GM12878 (cell line): Measurements from ENCODE around the gene TRIM69. TPM values are rescaled to one million over a fixed set of nuclear protein-coding genes. Genes with fewer than 3 reads are reported as not detected.

ENCODE experiments used
- ATF7 ChIP-seq: fragments of 450-650 bp; IDR thresholded peaks from 2 replicates; pipeline ENCODE4 v1.6.1; 2016; ENCODE audit warnings: low read depth, mild to moderate bottlenecking
- BCL11A ChIP-seq: IDR thresholded peaks from 2 replicates; pipeline ENCODE4 v1.6.1; 2011; ENCODE audit warnings: low read depth, low read length
- CBFB ChIP-seq: IDR thresholded peaks from 2 replicates; pipeline ENCODE4 v1.6.1; 2016; ENCODE audit warnings: antibody characterized with exemption, low read depth
- CBX5 ChIP-seq: sonication (generic); IDR thresholded peaks from 2 replicates; pipeline ENCODE4 v1.6.1; 2016; ENCODE audit warnings: low read depth, moderate library complexity, mild to moderate bottlenecking, inconsistent platforms
- CHD2 ChIP-seq: IDR thresholded peaks from 2 replicates; pipeline ENCODE4 v1.6.1; 2011; ENCODE audit warnings: low read depth, low read length, improper control_type of control experiment, borderline replicate concordance
- CREB1 ChIP-seq: IDR thresholded peaks from 2 replicates; pipeline ENCODE4 v1.6.1; 2012; ENCODE audit warnings: low read depth, mild to moderate bottlenecking, inconsistent platforms
- CREM ChIP-seq: IDR thresholded peaks from 2 replicates; pipeline ENCODE4 v1.6.1; 2014; ENCODE audit warnings: antibody characterized with exemption, low read depth
- EZH2 ChIP-seq: IDR thresholded peaks from 2 replicates; pipeline ENCODE4 v1.6.1; 2012; ENCODE audit warnings: low read depth, mild to moderate bottlenecking, control low read depth, inconsistent platforms, low read length, borderline replicate concordance; ENCODE audit not compliant: control insufficient read depth
- GABPA ChIP-seq: IDR thresholded peaks from 2 replicates; pipeline ENCODE4 v1.6.1; 2014; ENCODE audit warnings: antibody characterized with exemption, low read depth, mild to moderate bottlenecking, inconsistent platforms
- HDAC2 ChIP-seq: fragments of 200-600 bp; sonication (generic); IDR thresholded peaks from 2 replicates; pipeline ENCODE4 v1.6.1; 2017
- JUND ChIP-seq: IDR thresholded peaks from 2 replicates; pipeline ENCODE4 v1.6.1; 2012; ENCODE audit warnings: low read depth, mild to moderate bottlenecking, low read length, improper control_type of control experiment, moderate library complexity
- KLF5 ChIP-seq: fragments of 450-650 bp; IDR thresholded peaks from 2 replicates; pipeline ENCODE4 v1.6.1; 2014; ENCODE audit warnings: mild to moderate bottlenecking; ENCODE audit not compliant: partially characterized antibody
- MEF2A ChIP-seq: IDR thresholded peaks from 2 replicates; pipeline ENCODE4 v1.6.1; 2011; ENCODE audit warnings: low read depth, mild to moderate bottlenecking, low read length, moderate library complexity; ENCODE audit not compliant: insufficient read depth
- MTA2 ChIP-seq: fragments of 450-650 bp; IDR thresholded peaks from 2 replicates; pipeline ENCODE4 v1.6.1; 2016; ENCODE audit warnings: low read depth, mild to moderate bottlenecking, moderate library complexity
- MXI1 ChIP-seq: fragments of 150-350 bp; IDR thresholded peaks from 2 replicates; pipeline ENCODE4 v1.6.1; 2011; ENCODE audit warnings: low read depth, mild to moderate bottlenecking, inconsistent platforms, low read length, improper control_type of control experiment
- NFIC ChIP-seq: IDR thresholded peaks from 2 replicates; pipeline ENCODE4 v1.6.1; 2012; ENCODE audit warnings: low read depth, mild to moderate bottlenecking, inconsistent platforms, low read length, moderate library complexity
- NFYB ChIP-seq: IDR thresholded peaks from 2 replicates; pipeline ENCODE4 v1.6.1; 2011; ENCODE audit warnings: low read depth, mild to moderate bottlenecking, low read length, improper control_type of control experiment, moderate library complexity; ENCODE audit not compliant: insufficient read depth
- NKRF ChIP-seq: fragments of 450-650 bp; conservative IDR thresholded peaks from 2 replicates; pipeline ENCODE4 v1.6.1; 2017; ENCODE audit warnings: mild to moderate bottlenecking, moderate library complexity
- PAX8 ChIP-seq: fragments of 450-650 bp; IDR thresholded peaks from 2 replicates; pipeline ENCODE4 v1.6.1; 2017; ENCODE audit warnings: mild to moderate bottlenecking, moderate library complexity
- POLR2A ChIP-seq: IDR thresholded peaks from 2 replicates; pipeline ENCODE4 v1.6.1; 2011; ENCODE audit warnings: low read depth, mild to moderate bottlenecking, low read length
- RAD51 ChIP-seq: fragments of 450-650 bp; IDR thresholded peaks from 2 replicates; pipeline ENCODE4 v1.6.1; 2016; ENCODE audit warnings: moderate library complexity, mild to moderate bottlenecking, inconsistent platforms
- RCOR1 ChIP-seq: conservative IDR thresholded peaks from 2 replicates; pipeline ENCODE4 v1.6.1; 2012; ENCODE audit warnings: low read depth, low read length, improper control_type of control experiment
- SP1 ChIP-seq: IDR thresholded peaks from one replicate; pipeline ENCODE4 v1.6.1; 2011; ENCODE audit warnings: low read depth, low read length
- SUZ12 ChIP-seq: fragments of 200-600 bp; sonication (generic); IDR thresholded peaks from one replicate; pipeline ENCODE4 v1.6.1; 2018; ENCODE audit warnings: antibody characterized with exemption, mild to moderate bottlenecking; ENCODE audit not compliant: unreplicated experiment
- TCF12 ChIP-seq: IDR thresholded peaks from 2 replicates; pipeline ENCODE4 v1.6.1; 2011; ENCODE audit warnings: low read depth, mild to moderate bottlenecking, low read length
- ZNF622 ChIP-seq: fragments of 450-650 bp; IDR thresholded peaks from 2 replicates; pipeline ENCODE4 v1.6.1; 2017; ENCODE audit warnings: mild to moderate bottlenecking, inconsistent platforms
- ZSCAN29 ChIP-seq: fragments of 450-650 bp; IDR thresholded peaks from 2 replicates; pipeline ENCODE4 v1.6.1; 2017; ENCODE audit warnings: mild to moderate bottlenecking, moderate library complexity
- polyA plus RNA-seq, 11 experiments: library from polyadenylated mRNA; depleted of rRNA in 4 of 11; unstranded in 6 of 11; stranded (reverse) in 5 of 11; fragments of >200 nt; fragmentation: Nextera tagmentation in 4 of 11; fragmentation: Illumina TruSeq in 1 of 11; extraction: Ambion mirVana in 4 of 11; extraction: Trizol in 1 of 11; gene quantifications; 1 replicate in 1 of 11; 2 replicates in 10 of 11; pipeline versions ENCODE4 v1.2.1 to v1.2.3, GENCODE V29; 2011 to 2016; ENCODE audit warnings: inconsistent platforms in 2 of 11, missing spikeins in 2 of 11, low read depth in 1 of 11
- total RNA-seq, 4 experiments: library from RNA; depleted of rRNA in 3 of 4; stranded (reverse); fragments of >200 nt in 3 of 4; fragmentation: Illumina TruSeq in 1 of 4; extraction: Trizol in 1 of 4; gene quantifications; 2 replicates each; pipeline versions ENCODE4 v1.2.1 to v1.2.3, GENCODE V29; 2013 to 2021
- TF ChIP-seq, protein P1 (sequence below): fragments of 450-650 bp; IDR thresholded peaks from 2 replicates; pipeline ENCODE4 v1.6.1; 2014; ENCODE audit warnings: mild to moderate bottlenecking
- TF ChIP-seq, protein P2 (sequence below): IDR thresholded peaks from 2 replicates; pipeline ENCODE4 v1.6.1; 2012; ENCODE audit warnings: low read depth, low read length, improper control_type of control experiment

The TRIM69 gene
- total and polyA plus RNA-seq, 10 of the 15 experiments (the other 5 are each of a cell fraction or from before 2014, with no cell fraction given), result 11.2 to 52.7 (median 37.8) TPM

- TF ChIP-seq ZSCAN29 (no peak), ATF7 (peak; percentile 97), CHD2 (no peak; the same call in 1 of the 2 replicates), SP1 (peak; percentile 68), HDAC2 (no peak), PAX8 (peak; percentile 79), TCF12 (peak; percentile 93), RCOR1 (no peak), MXI1 (peak; percentile 64; the same call in 1 of the 2 replicates), SUZ12 (no peak), KLF5 (no peak), ZNF622 (no peak), NFYB (peak; percentile 91), BCL11A (no peak), GABPA (no peak), NFIC (peak; percentile 73; the same call in 1 of the 2 replicates), MTA2 (peak; percentile 81), CBX5 (0 out of 2 replicates have a peak, but pooled peaks have one; percentile 7), CREM (peak; percentile 94), EZH2 (no peak), RAD51 (peak; percentile 75; the same call in 1 of the 2 replicates), MEF2A (peak; percentile 67), JUND (peak; percentile 44; the same call in 1 of the 2 replicates), NKRF (peak; percentile 71), POLR2A (peak; percentile 92), CBFB (peak; percentile 57; the same call in 1 of the 2 replicates), CREB1 (peak; percentile 97)
- TF ChIP-seq, protein P1, sequence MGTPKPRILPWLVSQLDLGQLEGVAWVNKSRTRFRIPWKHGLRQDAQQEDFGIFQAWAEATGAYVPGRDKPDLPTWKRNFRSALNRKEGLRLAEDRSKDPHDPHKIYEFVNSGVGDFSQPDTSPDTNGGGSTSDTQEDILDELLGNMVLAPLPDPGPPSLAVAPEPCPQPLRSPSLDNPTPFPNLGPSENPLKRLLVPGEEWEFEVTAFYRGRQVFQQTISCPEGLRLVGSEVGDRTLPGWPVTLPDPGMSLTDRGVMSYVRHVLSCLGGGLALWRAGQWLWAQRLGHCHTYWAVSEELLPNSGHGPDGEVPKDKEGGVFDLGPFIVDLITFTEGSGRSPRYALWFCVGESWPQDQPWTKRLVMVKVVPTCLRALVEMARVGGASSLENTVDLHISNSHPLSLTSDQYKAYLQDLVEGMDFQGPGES, result 0 out of 2 replicates have a peak, but pooled peaks have one; percentile 20
- TF ChIP-seq, protein P2, sequence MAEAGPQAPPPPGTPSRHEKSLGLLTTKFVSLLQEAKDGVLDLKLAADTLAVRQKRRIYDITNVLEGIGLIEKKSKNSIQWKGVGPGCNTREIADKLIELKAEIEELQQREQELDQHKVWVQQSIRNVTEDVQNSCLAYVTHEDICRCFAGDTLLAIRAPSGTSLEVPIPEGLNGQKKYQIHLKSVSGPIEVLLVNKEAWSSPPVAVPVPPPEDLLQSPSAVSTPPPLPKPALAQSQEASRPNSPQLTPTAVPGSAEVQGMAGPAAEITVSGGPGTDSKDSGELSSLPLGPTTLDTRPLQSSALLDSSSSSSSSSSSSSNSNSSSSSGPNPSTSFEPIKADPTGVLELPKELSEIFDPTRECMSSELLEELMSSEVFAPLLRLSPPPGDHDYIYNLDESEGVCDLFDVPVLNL, result no peak
Measured at GRCh38 chr15:44728576-44729407, 7.5 kb upstream of the TRIM69 start (continued).
